ENCODE measurements around the gene MTX1.
A peak's percentile ranks its signal among the peaks of the same experiment; 100 is the strongest.

The MTX1 gene

GRCh38 chr1:155174324-155175280, 33.9 kb upstream of the MTX1 start:
- DNase-seq = peak; percentile 81

DNA sequence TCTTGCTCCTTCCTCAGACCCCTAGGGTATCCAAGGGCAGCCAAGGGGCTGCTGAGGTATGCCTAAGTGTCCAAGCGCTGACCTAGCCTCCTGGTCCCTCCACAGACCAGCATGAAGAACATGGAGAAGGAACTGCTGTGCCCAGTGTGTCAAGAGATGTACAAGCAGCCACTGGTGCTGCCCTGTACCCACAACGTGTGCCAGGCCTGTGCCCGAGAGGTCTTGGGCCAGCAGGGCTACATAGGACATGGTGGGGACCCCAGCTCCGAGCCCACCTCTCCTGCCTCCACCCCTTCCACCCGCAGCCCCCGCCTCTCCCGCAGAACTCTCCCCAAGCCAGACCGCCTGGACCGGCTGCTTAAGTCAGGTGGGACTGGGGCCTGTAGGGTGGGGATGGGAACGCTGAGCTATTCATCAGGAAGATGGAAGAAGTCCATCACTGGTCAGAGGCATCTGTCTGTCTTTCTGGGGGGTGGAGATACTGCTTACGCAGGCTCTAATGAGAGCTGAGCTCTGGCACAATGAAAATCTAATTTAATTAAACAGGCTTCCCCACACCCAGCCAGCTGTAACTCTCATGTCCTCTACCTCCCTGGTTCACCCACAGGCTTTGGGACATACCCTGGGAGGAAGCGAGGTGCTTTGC, 33.1 kb upstream of the MTX1 start:
- no peak for DNase-seq

- DNase-seq = peak; percentile 34
Measured at GRCh38 chr1:155175927-155176371, 32.5 kb upstream of the MTX1 start.

DNA sequence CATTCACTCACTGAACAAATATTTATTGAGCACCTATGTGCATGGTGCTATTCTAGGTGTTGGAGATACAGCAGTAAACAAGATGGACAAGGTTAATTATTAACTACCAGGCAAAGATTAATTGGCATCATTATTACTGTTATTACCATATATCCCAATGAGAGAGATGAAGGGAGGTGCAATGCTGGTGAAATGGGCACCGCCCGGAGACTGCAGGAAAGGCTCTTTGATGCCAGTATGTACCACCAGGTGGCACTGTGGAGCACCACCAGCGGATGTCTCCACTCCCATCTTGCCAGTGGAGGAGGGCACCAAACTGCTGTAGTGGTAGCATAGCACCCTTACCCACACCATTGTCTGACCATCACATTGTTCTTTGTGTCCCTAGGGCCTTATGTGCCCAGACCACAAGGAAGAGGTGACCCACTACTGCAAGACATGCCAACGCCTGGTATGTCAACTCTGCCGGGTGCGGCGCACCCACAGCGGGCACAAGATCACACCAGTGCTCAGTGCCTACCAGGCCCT, 31.9 kb upstream of the MTX1 start:
- DNase-seq = peak; percentile 91

DNA sequence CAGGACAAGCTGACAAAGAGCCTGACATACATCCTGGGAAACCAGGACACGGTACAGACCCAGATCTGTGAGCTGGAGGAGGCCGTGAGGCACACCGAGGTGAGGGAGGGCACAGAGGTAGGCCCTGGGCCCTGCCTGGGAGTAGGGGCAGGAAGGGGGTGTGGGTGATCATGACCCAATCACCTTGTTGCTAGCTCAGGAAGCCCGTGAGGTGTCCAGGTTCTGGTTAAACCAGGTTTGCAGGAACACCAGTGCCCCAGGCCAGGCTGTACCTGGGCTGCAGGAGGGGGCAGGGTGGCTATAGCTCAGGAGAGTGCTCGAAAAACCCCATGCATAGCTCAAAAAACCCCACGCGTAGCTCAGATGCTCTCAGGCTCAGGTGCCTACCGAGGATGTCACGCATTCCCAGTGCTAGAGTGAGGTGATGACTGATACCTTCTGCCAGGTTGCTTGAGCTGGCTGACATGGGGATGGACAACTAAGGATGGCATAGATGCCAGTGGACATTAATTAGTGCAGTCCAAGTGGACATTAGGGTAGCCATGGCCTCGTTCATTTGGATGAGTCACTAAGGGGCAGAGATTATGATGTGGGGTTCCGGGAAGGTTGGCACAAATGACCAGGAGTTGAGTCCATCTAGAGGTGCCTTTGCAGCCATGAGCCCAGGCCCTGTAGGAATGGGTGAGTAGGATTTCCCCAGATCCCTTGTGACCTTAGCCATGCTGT, 31.1 kb upstream of the MTX1 start:
- no peak for DNase-seq

DNA sequence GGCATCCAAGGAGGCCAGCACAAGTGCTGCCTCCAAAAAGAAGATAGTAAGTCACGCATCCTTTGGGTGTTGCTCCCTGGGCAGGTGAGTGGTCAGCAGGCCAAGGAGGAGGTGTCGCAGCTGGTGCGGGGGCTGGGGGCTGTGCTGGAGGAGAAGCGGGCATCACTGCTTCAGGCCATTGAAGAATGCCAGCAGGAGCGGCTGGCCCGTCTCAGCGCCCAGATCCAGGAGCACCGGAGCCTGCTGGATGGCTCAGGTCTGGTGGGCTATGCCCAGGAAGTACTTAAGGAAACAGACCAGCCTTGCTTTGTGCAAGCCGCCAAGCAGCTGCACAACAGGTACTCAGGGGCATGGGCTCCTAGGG, 30.6 kb upstream of the MTX1 start:
- DNase-seq = no peak

DNA sequence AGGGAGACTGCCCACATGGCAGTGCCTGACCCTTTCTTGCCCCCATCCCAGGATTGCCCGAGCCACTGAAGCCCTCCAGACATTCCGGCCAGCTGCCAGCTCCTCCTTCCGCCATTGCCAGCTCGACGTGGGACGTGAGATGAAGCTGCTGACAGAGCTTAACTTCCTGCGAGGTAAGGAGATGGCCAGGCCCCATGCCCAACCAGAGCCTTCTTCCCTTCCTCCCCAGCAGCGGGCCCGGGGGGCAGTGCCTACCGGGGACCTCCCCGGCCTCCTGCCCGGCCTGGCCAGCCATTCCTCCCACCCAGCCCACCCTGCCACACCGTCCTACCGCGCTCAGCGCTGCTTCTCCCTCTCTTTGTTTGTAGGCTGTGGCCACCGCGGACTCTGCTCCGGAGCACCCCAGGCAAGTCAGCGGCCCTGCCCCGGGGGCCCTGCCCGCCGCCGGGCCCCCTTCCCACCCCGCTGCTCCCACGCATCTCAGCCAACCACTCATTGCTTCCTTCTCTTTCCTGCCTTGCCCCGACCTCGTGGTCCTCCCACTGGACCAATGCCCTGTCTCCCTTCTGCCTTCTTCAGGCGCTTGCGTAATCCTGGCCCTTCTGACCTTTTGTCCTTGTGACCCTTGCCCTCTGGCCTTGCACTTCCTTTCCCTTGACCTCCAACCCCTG, 29.9 kb upstream of the MTX1 start:
- no peak for DNase-seq

GRCh38 chr1:155179112-155180031, 29.1 kb upstream of the MTX1 start:
- DNase-seq = no peak

DNA sequence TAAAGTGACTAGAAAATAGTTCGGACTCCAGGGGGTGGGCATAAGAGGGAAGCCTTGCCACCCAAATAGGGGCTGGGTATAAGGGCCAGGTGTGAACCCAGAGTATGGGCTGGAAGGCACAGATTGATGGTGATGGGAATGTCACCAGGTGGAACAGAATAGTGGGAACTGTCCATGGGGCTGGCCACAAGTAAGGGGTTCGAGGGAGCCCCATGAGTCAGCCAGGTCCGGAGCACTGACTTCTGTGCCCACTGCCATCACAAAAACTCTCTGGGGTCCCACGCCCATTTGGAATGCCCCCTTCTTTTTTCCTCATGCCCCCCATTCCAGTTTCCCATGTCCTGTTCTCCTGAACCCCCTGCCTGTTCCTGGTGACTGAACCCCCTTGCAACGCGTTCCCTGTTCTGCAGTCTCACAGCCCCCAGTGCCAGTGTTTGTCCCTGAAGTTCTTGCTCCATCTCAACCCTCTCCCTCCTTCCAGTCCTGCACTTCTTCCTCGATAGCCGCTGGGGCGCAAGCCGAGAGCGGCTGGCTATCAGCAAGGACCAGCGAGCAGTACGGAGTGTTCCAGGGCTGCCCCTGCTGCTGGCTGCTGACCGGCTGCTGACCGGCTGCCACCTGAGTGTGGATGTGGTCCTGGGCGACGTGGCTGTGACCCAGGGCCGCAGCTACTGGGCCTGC, 27.0 kb upstream of the MTX1 start:
- no peak for DNase-seq

DNA sequence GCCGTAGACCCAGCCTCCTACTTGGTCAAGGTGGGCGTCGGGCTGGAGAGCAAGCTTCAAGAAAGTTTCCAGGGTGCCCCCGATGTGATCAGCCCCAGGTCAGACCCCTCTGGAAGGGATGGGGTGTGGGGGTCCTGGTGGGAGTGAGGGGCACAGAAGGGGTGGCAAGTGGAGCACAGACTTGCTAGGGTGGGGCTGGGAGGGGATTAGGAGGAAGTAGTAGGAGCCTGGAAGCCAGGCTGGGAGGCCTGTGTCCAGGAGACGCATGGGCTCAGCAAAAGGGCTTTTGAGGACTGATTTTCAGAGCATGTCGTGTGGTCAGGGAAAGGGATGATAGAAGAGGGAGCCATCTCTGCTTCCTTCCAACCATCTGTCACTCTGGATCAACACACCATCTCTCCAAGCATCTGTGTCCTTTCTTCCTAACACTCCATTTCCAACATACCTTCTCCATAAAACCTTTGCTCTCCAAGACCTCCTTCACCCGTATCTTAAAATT, 26.4 kb upstream of the MTX1 start:
- DNase-seq = no peak

DNA sequence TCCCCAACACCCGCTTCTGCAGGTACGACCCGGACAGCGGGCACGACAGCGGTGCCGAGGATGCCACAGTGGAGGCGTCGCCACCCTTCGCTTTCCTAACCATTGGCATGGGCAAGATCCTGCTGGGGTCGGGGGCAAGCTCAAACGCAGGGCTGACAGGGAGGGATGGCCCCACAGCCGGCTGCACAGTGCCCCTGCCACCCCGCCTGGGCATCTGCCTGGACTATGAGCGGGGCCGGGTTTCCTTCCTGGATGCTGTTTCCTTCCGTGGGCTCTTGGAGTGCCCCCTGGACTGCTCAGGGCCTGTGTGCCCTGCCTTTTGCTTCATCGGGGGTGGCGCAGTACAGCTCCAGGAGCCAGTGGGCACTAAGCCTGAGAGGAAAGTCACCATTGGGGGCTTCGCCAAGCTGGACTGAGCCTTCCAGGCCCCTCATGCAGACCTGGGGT, 24.7 kb upstream of the MTX1 start:
- no peak for DNase-seq

- no peak for DNase-seq
Measured at GRCh38 chr1:155184351-155184811, 24.1 kb upstream of the MTX1 start.

DNA sequence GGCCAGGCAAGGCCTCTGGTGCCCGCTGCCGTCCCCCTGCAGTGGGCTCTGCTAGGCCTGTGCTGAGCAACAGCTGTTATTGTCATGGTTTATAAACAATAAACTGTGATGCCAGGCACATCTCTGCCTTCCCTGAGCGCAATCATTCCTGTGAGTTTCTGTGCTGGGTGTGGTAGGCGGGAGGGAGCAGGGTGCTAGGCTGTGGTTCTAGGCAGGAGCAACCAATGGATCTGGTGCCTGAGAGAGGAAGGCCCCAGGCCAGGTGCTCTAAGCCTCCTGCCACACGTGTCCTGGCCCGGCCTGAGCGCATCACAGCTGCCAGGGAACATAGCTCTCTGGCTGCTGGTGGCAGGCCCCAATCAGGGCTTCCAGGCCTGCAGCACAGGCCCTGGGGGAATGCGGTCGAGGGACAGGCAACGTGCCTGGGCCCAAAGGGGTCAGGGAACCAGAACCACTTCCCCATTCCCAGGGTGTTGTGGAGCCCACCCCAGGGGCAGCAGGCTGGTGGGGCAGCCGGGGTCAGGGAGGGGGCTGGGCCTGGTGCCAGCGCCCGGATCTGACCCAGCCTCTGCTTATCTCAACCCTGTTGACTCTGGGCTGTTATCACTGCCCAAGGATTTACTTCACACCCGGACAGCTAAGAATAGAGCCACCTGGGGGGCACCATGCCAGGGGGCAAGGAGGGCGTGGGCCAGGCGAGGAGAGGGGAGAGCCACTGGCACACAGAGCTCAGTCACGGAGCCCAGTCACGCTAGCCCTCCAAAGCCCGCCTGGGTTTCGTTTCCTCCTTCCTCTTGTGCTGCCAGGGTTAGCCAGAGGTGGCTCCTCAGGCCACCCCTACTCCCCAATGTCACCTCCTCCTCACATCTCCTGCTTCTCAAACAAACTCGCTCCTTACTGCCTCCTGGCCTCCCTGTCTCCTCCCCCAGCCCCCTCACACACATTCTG, 23.4 kb upstream of the MTX1 start:
- DNase-seq = no peak

DNA sequence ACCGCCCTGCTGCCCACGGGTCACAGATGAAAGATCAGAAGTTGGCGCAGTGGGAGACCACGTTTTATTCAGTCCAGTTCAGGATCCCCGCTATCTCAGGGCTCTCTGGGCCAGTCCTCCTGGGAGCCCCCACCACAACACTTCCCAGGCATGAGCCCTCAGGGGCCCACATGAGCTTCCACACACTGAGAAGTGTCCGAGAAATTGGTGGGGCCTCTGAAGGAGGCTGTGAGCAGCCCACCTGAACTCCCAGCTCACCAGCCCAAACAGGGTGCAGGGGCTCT, 22.8 kb upstream of the MTX1 start:
- DNase-seq = no peak

DNA sequence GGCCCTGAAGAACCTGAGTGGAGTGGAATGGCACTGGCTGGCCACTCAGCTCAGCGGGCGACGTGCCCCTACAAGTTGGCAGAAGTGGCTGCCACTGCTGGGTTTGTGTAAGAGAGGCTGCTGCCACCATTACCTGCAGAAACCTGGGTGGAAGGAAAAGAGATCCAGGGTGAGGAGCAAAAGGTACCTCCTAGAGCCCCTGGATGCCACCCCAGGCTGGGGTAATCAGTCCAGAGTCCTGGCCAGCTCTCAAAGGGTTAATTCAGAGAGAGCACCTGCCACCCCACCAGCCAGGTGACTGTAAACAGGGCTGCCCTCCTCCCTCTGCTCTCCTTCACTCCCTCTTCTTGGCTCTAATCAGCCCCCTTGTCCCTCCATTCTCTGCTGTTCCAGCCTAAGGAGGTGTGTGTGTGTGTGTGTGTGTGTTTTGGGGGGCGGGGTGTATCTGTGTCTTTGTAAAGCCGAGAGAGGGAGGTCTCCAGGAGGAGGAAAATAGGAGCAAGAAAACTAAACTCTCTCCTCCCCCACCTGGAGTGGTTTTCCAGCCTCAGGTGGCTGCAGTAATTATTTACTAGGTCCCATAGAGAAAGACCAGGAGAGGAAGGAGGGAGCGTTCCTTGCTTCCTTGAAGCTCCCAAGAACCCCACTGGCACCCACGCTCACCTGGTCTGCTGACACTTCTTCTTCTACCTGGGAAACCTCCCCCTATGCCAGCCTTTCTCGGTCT, 22.3 kb upstream of the MTX1 start:
- no peak for DNase-seq

- DNase-seq = no peak
Measured at GRCh38 chr1:155186794-155187455, 21.6 kb upstream of the MTX1 start.

DNA sequence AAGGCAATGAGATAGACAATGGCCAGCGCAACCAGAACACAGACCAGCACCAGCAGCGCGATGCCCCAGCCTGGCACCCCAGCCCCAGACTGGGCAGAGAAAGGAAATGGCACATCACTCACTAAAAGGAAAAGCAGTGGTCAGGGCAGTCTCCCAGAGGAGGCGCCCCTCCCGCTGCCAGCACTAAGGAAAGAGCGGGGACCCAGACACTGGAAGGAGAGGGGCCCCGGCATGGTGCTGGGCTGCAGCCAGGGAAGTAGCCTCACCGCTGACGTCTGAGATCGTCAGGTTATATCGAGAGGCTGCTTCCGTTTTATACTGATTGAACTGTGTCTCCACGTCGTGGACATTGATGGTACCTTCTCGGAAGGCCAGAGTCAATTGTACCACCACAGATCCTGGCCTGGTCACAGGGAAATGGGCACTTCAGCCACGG, 21.0 kb upstream of the MTX1 start:
- DNase-seq = no peak

DNA sequence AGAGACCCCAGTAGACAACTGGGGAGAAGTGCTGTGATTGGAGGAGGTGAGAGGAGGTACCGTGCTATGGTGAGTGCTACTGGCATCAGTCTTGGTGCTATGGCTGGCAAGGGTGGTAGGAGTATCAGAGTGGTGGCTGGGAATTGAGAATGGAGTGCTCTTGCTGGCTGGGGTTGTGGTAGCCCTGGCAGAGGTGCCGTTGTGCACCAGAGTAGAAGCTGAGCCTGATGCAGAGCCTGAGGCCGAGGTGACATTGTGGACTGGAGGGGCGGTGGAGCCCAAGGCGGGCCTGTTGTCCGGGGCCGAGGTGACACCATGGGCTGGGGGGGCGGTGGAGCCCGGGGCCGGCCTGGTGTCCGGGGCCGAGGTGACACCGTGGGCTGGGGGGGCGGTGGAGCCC, 20.2 kb upstream of the MTX1 start:
- DNase-seq = no peak

Measured in CD4-positive, alpha-beta T cell treated with Interleukin-6 for 4 hours (primary cell).